IMR-90 (cell line): Measurements from ENCODE around the gene ANGPTL1. TPM values are rescaled to one million over a fixed set of nuclear protein-coding genes. Genes with fewer than 3 reads are reported as not detected.

ENCODE experiments used
- ATAC-seq: fragments of 200-7000 bp; cut with Tn5 transposase; 2 replicates; pipeline ENCODE4 v1.9.1; 2020; ENCODE audit warnings: low read depth, mild to moderate bottlenecking, moderate library complexity
- BruUV-seq: library from RNA; stranded (reverse); fragments of 400-500 nt; replicated peaks from 2 replicates; lab custom pipeline; 2021; lab: Mats Ljungman, UMichigan
- CTCF ChIA-PET: fragments of 300-600 bp; formaldehyde crosslinking; extraction: SDS; loops from one replicate; lab custom pipeline; 2021; ENCODE audit warnings: antibody characterized with exemption; lab: Yijun Ruan, JAX
- POLR2A ChIA-PET: fragments of 300-600 bp; sonication (Branson Sonifier 250); formaldehyde crosslinking; loops from one replicate; lab custom pipeline; 2022; ENCODE audit warnings: antibody characterized with exemption; ENCODE audit not compliant: unreplicated experiment; lab: Charles Lee
- DNase-seq: peaks from one replicate; pipeline ENCODE4 v3.0.0; 2013
- H2AFZ ChIP-seq: replicated peaks from 2 replicates; pipeline ENCODE3; 2013; ENCODE audit warnings: low read length, mild to moderate bottlenecking; ENCODE audit not compliant: poor library complexity
- H2AK5ac ChIP-seq: 2 replicates; pipeline ENCODE4 v1.6.1; 2013; ENCODE audit warnings: low read depth, low read length, inconsistent platforms
- H2AK9ac ChIP-seq: replicated peaks from 2 replicates; pipeline ENCODE3; 2013; ENCODE audit warnings: mild to moderate bottlenecking, low read depth, low read length, moderate library complexity; ENCODE audit not compliant: poor library complexity
- H2BK120ac ChIP-seq: 2 replicates; pipeline ENCODE4 v1.6.1; 2013; ENCODE audit warnings: low read depth, low read length, inconsistent platforms
- H2BK15ac ChIP-seq: 3 replicates; pipeline ENCODE4 v1.6.1; 2013; ENCODE audit warnings: low read depth, low read length, inconsistent platforms
- H2BK20ac ChIP-seq: 2 replicates; pipeline ENCODE4 v1.6.1; 2013; ENCODE audit warnings: low read depth, mild to moderate bottlenecking, inconsistent platforms, low read length, moderate library complexity
- H2BK5ac ChIP-seq: 2 replicates; pipeline ENCODE4 v1.6.1; 2013; ENCODE audit warnings: mild to moderate bottlenecking, low read depth, low read length, inconsistent platforms; ENCODE audit not compliant: poor library complexity, severe bottlenecking
- H3K14ac ChIP-seq: replicated peaks from 2 replicates; pipeline ENCODE4 v1.6.1; 2013; ENCODE audit warnings: low read depth, low read length, inconsistent platforms
- H3K18ac ChIP-seq: 2 replicates; pipeline ENCODE4 v1.6.1; 2013; ENCODE audit warnings: low read depth, low read length, control low read depth
- H3K23ac ChIP-seq: 2 replicates; pipeline ENCODE4 v1.6.1; 2013; ENCODE audit warnings: low read depth, low read length, inconsistent platforms
- H3K27ac ChIP-seq: 2 replicates; pipeline ENCODE4 v1.5.1; 2013; ENCODE audit warnings: mild to moderate bottlenecking, control low read depth, low read length; ENCODE audit not compliant: insufficient read depth
- H3K27me3 ChIP-seq: 2 replicates; pipeline ENCODE4 v1.6.1; 2013; ENCODE audit warnings: low read length; ENCODE audit not compliant: control insufficient read depth, insufficient read depth
- H3K36me3 ChIP-seq: 2 replicates; pipeline ENCODE4 v1.6.1; 2013; ENCODE audit warnings: low read length, mixed read lengths; ENCODE audit not compliant: control insufficient read depth, insufficient read depth
- H3K4ac ChIP-seq: 2 replicates; pipeline ENCODE4 v1.6.1; 2013; ENCODE audit warnings: low read depth, low read length, inconsistent platforms
- H3K4me1 ChIP-seq: 2 replicates; pipeline ENCODE4 v1.6.1; 2013; ENCODE audit warnings: low read length, mixed read lengths; ENCODE audit not compliant: control insufficient read depth, insufficient read depth
- H3K4me2 ChIP-seq: 2 replicates; pipeline ENCODE4 v1.6.1; 2013; ENCODE audit warnings: low read depth, mild to moderate bottlenecking, control low read depth, low read length, moderate library complexity
- H3K4me3 ChIP-seq: 2 replicates; pipeline ENCODE4 v1.5.1; 2013; ENCODE audit warnings: low read depth, mild to moderate bottlenecking, control low read depth, low read length, moderate library complexity; ENCODE audit not compliant: insufficient read depth
- H3K56ac ChIP-seq: 2 replicates; pipeline ENCODE4 v1.6.1; 2013; ENCODE audit warnings: low read length, inconsistent platforms; ENCODE audit not compliant: insufficient read depth; ENCODE audit errors: extremely low read depth
- H3K79me1 ChIP-seq, 2 experiments: 2 replicates each; pipeline ENCODE4 v1.6.1; 2013; ENCODE audit warnings: low read length in 2 of 2, inconsistent platforms in 1 of 2, low read depth in 1 of 2
- H3K9ac ChIP-seq: 2 replicates; pipeline ENCODE4 v1.6.1; 2013; ENCODE audit warnings: low read depth, low read length, control low read depth
- H3K9me1 ChIP-seq: 2 replicates; pipeline ENCODE4 v1.6.1; 2013; ENCODE audit warnings: low read length, inconsistent platforms; ENCODE audit not compliant: insufficient read depth
- H3K9me3 ChIP-seq: 2 replicates; pipeline ENCODE4 v1.6.1; 2013; ENCODE audit warnings: low read length; ENCODE audit not compliant: control insufficient read depth, insufficient read depth
- H4K20me1 ChIP-seq: 2 replicates; pipeline ENCODE4 v1.6.1; 2013; ENCODE audit warnings: low read length, inconsistent platforms; ENCODE audit not compliant: insufficient read depth
- H4K5ac ChIP-seq: 2 replicates; pipeline ENCODE4 v1.6.1; 2013; ENCODE audit warnings: mild to moderate bottlenecking, low read depth, low read length, control low read depth
- H4K8ac ChIP-seq, 2 experiments: 2 replicates each; pipeline ENCODE4 v1.6.1; 2013; ENCODE audit warnings: low read depth in 2 of 2, low read length in 2 of 2, control low read depth in 1 of 2, inconsistent platforms in 1 of 2
- H4K91ac ChIP-seq: 2 replicates; pipeline ENCODE4 v1.6.1; 2013; ENCODE audit warnings: low read depth, low read length, inconsistent platforms; ENCODE audit not compliant: insufficient read depth
- BHLHE40 ChIP-seq: fragments of 150-350 bp; IDR thresholded peaks from 2 replicates; pipeline ENCODE4 v1.6.1; 2016; ENCODE audit warnings: mild to moderate bottlenecking, low read depth, low read length
- CEBPB ChIP-seq: IDR thresholded peaks from 2 replicates; pipeline ENCODE4 v1.6.1; 2012; ENCODE audit warnings: low read depth, low read length, improper control_type of control experiment
- CHD1 ChIP-seq: IDR thresholded peaks from 2 replicates; pipeline ENCODE4 v1.6.1; 2012; ENCODE audit warnings: low read depth, low read length, improper control_type of control experiment
- FOS ChIP-seq: fragments of 150-350 bp; IDR thresholded peaks from 2 replicates; pipeline ENCODE4 v1.6.1; 2016; ENCODE audit warnings: low read depth, low read length
- MAFK ChIP-seq: IDR thresholded peaks from 2 replicates; pipeline ENCODE4 v1.6.1; 2012; ENCODE audit warnings: low read depth, low read length, improper control_type of control experiment
- MAZ ChIP-seq: IDR thresholded peaks from 2 replicates; pipeline ENCODE4 v1.6.1; 2012; ENCODE audit warnings: low read depth, mild to moderate bottlenecking, low read length, improper control_type of control experiment, moderate library complexity, borderline replicate concordance
- MXI1 ChIP-seq: IDR thresholded peaks from 2 replicates; pipeline ENCODE4 v1.6.1; 2012; ENCODE audit warnings: low read depth, mild to moderate bottlenecking, low read length, moderate library complexity, borderline replicate concordance
- NFE2L2 ChIP-seq: fragments of 150-350 bp; IDR thresholded peaks from 2 replicates; pipeline ENCODE4 v1.6.1; 2016; ENCODE audit warnings: low read depth, mild to moderate bottlenecking, low read length
- POLR2A ChIP-seq: IDR thresholded peaks from 2 replicates; pipeline ENCODE4 v1.6.1; 2012; ENCODE audit warnings: mild to moderate bottlenecking, low read depth, low read length
- RAD21 ChIP-seq: IDR thresholded peaks from 2 replicates; pipeline ENCODE4 v1.6.1; 2012; ENCODE audit warnings: low read length, improper control_type of control experiment
- RCOR1 ChIP-seq: IDR thresholded peaks from 2 replicates; pipeline ENCODE4 v1.6.1; 2012; ENCODE audit warnings: mild to moderate bottlenecking, low read length, improper control_type of control experiment; ENCODE audit not compliant: insufficient replicate concordance
- RFX5 ChIP-seq: IDR thresholded peaks from 2 replicates; pipeline ENCODE4 v1.8.0; 2012; ENCODE audit warnings: low read depth, mild to moderate bottlenecking, low read length, moderate library complexity
- SMC3 ChIP-seq: fragments of 150-350 bp; IDR thresholded peaks from 2 replicates; pipeline ENCODE4 v1.6.1; 2016; ENCODE audit warnings: low read depth, mild to moderate bottlenecking, antibody characterized with exemption, low read length, moderate library complexity
- WGBS, 2 experiments: methylation state at CpG; one replicate each; pipeline versions ENCODE4 v1.1.5 to v1.1.7; 2013; ENCODE audit warnings: missing lambda C conversion rate in 2 of 2; ENCODE audit not compliant: insufficient read length in 1 of 2; ENCODE audit errors: extremely low coverage in 2 of 2; 5-methylcytosine and 5-hydroxymethylcytosine counted together
- dilution Hi-C: fragments of 300-500 bp; cut with HindIII; formaldehyde crosslinking; loops from one replicate; pipeline ENCODE4 v1.14.3; 2018; ENCODE audit warnings: low sequenced_read_pairs; ENCODE audit not compliant: unreplicated experiment
- in situ Hi-C: fragments of 300-500 bp; cut with MboI; formaldehyde crosslinking; loops from 3 replicates; pipeline ENCODE4 v1.14.3; 2019; ENCODE audit warnings: low sequenced_read_pairs, inconsistent platforms, mixed read lengths
- intact Hi-C: fragments of 100-400 bp; cut with micrococcal nuclease; formaldehyde crosslinking; loops from 2 replicates; pipeline ENCODE4 v1.10.0; 2022
- polyA plus RNA-seq, 3 experiments: library from polyadenylated mRNA; depleted of rRNA; stranded (reverse); fragments of >200 nt; gene quantifications; 2 replicates each; pipeline ENCODE4 v1.2.3, GENCODE V29; 2012; ENCODE audit warnings: low replicate concordance in 1 of 3
- total RNA-seq: library from RNA; depleted of rRNA; stranded (reverse); fragments of >200 nt; gene quantifications from 2 replicates; pipeline ENCODE4 v1.2.3, GENCODE V29; 2012
- TF ChIP-seq, protein P1 (sequence below): fragments of 150-350 bp; IDR thresholded peaks from 2 replicates; pipeline ENCODE4 v1.6.1; 2016; ENCODE audit warnings: low read depth, mild to moderate bottlenecking, low read length, moderate library complexity, borderline replicate concordance
- TF ChIP-seq, protein P2 (sequence below): fragments of 150-350 bp; IDR thresholded peaks from 2 replicates; pipeline ENCODE4 v1.6.1; 2017; ENCODE audit warnings: mild to moderate bottlenecking, antibody characterized with exemption, low read length, low read depth
- TF ChIP-seq, protein P3 (sequence below): conservative IDR thresholded peaks from 2 replicates; pipeline ENCODE4 v1.5.1; 2012; ENCODE audit warnings: mild to moderate bottlenecking, low read depth, low read length, improper control_type of control experiment

ANGPTL1 gene
- total and polyA plus RNA-seq, 2 of the 4 experiments (the other 2 are of a cell fraction), result under 0.01 to 0.03 TPM

DNA sequence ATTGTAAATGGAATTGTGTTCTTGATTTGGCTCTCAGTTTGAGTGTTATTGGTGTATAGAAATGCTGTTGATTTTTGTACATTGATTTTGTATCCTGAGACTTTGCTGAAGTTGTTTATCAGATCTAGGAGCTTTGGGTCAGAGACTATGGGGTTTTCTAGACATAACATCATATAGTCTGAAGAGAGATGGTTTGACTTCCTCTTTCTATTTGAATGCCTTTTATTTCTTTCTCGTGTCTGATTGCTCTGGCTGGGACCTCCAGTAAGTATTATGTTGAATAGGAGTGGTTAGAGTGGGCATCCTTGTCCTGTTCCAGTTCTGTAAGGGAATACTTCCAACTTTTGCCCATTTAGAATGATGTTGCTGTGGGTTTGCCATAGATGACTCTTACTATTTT lies 39.1 kb upstream of the ANGPTL1 start:
- H2BK120ac ChIP-seq, result no peak overlapping the region
- H3K9me1 ChIP-seq, result peaks cover 4% of the 10 kb centered on the region
- no peak overlapping the region for H4K5ac ChIP-seq
- no peak overlapping the region for H3K18ac ChIP-seq
- no CpG with 5 or more reads among the region's 1 CpG for WGBS, 2 experiments
- H3K4me1 ChIP-seq, result peaks cover 1% of the 10 kb centered on the region; the same call in 1 of the 2 replicates
- no peak overlapping the region for H3K23ac ChIP-seq
- no peak overlapping the region for H3K14ac ChIP-seq
- peaks cover 22% of the 10 kb centered on the region for H3K36me3 ChIP-seq
- H2AK5ac ChIP-seq, result no peak overlapping the region
- no peak overlapping the region for H2BK5ac ChIP-seq
- no peak overlapping the region for H3K4me3 ChIP-seq
- ATAC-seq (no peak), DNase-seq (no peak)
- H3K56ac ChIP-seq, result no peak overlapping the region
- H2BK20ac ChIP-seq, result no peak overlapping the region
- H3K27ac ChIP-seq, result no peak overlapping the region
- CTCF ChIA-PET, result no interaction called here
- no peaks in the 10 kb centered on the region for H3K27me3 ChIP-seq
- TF ChIP-seq RCOR1, result no peak
- TF ChIP-seq RFX5, result no peak
- TF ChIP-seq, protein P1, sequence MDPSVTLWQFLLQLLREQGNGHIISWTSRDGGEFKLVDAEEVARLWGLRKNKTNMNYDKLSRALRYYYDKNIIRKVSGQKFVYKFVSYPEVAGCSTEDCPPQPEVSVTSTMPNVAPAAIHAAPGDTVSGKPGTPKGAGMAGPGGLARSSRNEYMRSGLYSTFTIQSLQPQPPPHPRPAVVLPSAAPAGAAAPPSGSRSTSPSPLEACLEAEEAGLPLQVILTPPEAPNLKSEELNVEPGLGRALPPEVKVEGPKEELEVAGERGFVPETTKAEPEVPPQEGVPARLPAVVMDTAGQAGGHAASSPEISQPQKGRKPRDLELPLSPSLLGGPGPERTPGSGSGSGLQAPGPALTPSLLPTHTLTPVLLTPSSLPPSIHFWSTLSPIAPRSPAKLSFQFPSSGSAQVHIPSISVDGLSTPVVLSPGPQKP, result no peak
- TF ChIP-seq POLR2A, result no peak
- TF ChIP-seq CHD1, result no peak
- no peak for TF ChIP-seq BHLHE40
- no peak for TF ChIP-seq MAZ
- TF ChIP-seq, protein P2, sequence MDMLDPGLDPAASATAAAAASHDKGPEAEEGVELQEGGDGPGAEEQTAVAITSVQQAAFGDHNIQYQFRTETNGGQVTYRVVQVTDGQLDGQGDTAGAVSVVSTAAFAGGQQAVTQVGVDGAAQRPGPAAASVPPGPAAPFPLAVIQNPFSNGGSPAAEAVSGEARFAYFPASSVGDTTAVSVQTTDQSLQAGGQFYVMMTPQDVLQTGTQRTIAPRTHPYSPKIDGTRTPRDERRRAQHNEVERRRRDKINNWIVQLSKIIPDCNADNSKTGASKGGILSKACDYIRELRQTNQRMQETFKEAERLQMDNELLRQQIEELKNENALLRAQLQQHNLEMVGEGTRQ, result no peak
- TF ChIP-seq NFE2L2, result no peak
- TF ChIP-seq MAFK, result no peak
- TF ChIP-seq FOS, result no peak
- TF ChIP-seq RAD21, result no peak
- TF ChIP-seq MXI1, result no peak
- TF ChIP-seq, protein P3, sequence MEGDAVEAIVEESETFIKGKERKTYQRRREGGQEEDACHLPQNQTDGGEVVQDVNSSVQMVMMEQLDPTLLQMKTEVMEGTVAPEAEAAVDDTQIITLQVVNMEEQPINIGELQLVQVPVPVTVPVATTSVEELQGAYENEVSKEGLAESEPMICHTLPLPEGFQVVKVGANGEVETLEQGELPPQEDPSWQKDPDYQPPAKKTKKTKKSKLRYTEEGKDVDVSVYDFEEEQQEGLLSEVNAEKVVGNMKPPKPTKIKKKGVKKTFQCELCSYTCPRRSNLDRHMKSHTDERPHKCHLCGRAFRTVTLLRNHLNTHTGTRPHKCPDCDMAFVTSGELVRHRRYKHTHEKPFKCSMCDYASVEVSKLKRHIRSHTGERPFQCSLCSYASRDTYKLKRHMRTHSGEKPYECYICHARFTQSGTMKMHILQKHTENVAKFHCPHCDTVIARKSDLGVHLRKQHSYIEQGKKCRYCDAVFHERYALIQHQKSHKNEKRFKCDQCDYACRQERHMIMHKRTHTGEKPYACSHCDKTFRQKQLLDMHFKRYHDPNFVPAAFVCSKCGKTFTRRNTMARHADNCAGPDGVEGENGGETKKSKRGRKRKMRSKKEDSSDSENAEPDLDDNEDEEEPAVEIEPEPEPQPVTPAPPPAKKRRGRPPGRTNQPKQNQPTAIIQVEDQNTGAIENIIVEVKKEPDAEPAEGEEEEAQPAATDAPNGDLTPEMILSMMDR, result no peak
- no peak for TF ChIP-seq CEBPB
- TF ChIP-seq SMC3, result no peak
- no peak overlapping the region for H2BK15ac ChIP-seq
- H2AFZ ChIP-seq, result no peak overlapping the region
- intact Hi-C loops (no loop called here), dilution Hi-C loops (no loop called here), in situ Hi-C loops (no loop called here)
- peaks cover 3 to 14% of the 10 kb centered on the region in 2 experiments; a peak in 2 of 4 replicates for H3K79me1 ChIP-seq
- POLR2A ChIA-PET, result no interaction called here
- H2AK9ac ChIP-seq, result no peak overlapping the region
- no peak overlapping the region for H3K9ac ChIP-seq
- no peaks in the 10 kb centered on the region for H4K20me1 ChIP-seq
- H4K8ac ChIP-seq, result no peak overlapping the region
- no peak overlapping the region for H3K4ac ChIP-seq
- no peak overlapping the region for H4K91ac ChIP-seq
- BruUV-seq, result no TSS peak
- H3K4me2 ChIP-seq, result no peak overlapping the region
- no peaks in the 10 kb centered on the region for H3K9me3 ChIP-seq
